ENCODE data around the gene MLXIP. TPM values are rescaled to one million over a fixed set of nuclear protein-coding genes. Genes with fewer than 3 reads are reported as not detected.

MLXIP gene
- total and polyA plus RNA-seq, 2 experiments from 2014 or later: 16.2 to 23.0 TPM

DNA sequence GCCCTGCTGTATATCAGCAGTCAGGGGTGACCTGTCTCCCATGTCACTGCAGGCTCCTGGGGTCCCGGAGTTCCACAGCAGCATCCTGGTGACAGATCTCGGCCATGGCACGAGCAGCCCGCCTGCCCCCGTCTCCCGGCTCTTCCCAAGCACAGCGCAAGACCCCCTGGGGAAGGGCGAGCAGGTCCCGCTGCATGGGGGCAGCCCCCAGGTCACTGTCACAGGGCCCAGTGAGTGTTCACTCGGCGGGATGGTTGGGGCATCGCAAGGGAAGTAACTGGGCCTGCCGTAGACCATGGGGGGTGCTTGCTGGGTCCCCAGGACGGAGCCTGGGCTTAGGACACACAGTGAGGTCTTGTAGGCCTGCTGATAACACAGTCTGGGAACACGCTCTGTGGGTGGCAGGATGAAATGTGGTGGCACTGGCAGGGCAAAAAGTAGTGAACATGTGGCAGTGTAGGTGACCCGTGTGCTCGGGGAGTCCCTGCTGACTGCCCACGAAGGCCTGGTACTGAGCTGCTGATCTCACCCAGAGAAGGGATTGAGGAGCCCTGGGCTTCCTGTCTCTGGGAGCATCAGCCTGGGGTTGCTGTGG, 57.0 kb downstream of the MLXIP start:
- Histone ChIP-seq H3K9me2 (ENCODE audit: insufficient read depth) (no peaks in the 10 kb centered on the region), H3K4me3 (no peak overlapping the region), H3K27ac (ENCODE audit: low read depth) (no peak overlapping the region), H3K36me3 (ENCODE audit: insufficient read depth) (no peaks in the 10 kb centered on the region), H3K4me1 (ENCODE audit: insufficient read depth) (no peaks in the 10 kb centered on the region; the same call in 1 of the 2 replicates), H3F3A (replicated peaks; ENCODE audit: low read depth) (peaks cover 4% of the 10 kb centered on the region; the same call in 1 of the 2 replicates), H3K27me3 (ENCODE audit: insufficient read depth) (no peaks in the 10 kb centered on the region), H2AFZ (no peak overlapping the region), H3K79me2 (replicated peaks; ENCODE audit: insufficient read depth) (no peaks in the 10 kb centered on the region), H3K4me2 (no peak overlapping the region), H4K20me1 (replicated peaks; ENCODE audit: insufficient read depth) (peaks cover 8% of the 10 kb centered on the region; the same call in 1 of the 2 replicates)
- Mint-ChIP-seq H3K27ac (no peak overlapping the region), H3K27me3 (ENCODE audit: insufficient read depth, low read depth, poor library complexity) (peaks cover 5% of the 10 kb centered on the region), H3K4me1 (peaks cover 6% of the 10 kb centered on the region; the same call in 2 of the 3 replicates), H3K9me3 (peaks cover 1% of the 10 kb centered on the region; the same call in 2 of the 3 replicates), H3K36me3 (ENCODE audit: low read depth) (peaks cover 17% of the 10 kb centered on the region), H3K4me3 (no peak overlapping the region)
- DNase-seq (ENCODE audit: low spot score): no peak
- ATAC-seq: no peak
- TF ChIP-seq, protein P1, sequence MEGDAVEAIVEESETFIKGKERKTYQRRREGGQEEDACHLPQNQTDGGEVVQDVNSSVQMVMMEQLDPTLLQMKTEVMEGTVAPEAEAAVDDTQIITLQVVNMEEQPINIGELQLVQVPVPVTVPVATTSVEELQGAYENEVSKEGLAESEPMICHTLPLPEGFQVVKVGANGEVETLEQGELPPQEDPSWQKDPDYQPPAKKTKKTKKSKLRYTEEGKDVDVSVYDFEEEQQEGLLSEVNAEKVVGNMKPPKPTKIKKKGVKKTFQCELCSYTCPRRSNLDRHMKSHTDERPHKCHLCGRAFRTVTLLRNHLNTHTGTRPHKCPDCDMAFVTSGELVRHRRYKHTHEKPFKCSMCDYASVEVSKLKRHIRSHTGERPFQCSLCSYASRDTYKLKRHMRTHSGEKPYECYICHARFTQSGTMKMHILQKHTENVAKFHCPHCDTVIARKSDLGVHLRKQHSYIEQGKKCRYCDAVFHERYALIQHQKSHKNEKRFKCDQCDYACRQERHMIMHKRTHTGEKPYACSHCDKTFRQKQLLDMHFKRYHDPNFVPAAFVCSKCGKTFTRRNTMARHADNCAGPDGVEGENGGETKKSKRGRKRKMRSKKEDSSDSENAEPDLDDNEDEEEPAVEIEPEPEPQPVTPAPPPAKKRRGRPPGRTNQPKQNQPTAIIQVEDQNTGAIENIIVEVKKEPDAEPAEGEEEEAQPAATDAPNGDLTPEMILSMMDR (conservative IDR thresholded peaks at IDR 0.05; ENCODE audit: low read depth in 2 of 2): no peak
- TF ChIP-seq, protein P2, sequence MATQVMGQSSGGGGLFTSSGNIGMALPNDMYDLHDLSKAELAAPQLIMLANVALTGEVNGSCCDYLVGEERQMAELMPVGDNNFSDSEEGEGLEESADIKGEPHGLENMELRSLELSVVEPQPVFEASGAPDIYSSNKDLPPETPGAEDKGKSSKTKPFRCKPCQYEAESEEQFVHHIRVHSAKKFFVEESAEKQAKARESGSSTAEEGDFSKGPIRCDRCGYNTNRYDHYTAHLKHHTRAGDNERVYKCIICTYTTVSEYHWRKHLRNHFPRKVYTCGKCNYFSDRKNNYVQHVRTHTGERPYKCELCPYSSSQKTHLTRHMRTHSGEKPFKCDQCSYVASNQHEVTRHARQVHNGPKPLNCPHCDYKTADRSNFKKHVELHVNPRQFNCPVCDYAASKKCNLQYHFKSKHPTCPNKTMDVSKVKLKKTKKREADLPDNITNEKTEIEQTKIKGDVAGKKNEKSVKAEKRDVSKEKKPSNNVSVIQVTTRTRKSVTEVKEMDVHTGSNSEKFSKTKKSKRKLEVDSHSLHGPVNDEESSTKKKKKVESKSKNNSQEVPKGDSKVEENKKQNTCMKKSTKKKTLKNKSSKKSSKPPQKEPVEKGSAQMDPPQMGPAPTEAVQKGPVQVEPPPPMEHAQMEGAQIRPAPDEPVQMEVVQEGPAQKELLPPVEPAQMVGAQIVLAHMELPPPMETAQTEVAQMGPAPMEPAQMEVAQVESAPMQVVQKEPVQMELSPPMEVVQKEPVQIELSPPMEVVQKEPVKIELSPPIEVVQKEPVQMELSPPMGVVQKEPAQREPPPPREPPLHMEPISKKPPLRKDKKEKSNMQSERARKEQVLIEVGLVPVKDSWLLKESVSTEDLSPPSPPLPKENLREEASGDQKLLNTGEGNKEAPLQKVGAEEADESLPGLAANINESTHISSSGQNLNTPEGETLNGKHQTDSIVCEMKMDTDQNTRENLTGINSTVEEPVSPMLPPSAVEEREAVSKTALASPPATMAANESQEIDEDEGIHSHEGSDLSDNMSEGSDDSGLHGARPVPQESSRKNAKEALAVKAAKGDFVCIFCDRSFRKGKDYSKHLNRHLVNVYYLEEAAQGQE (IDR thresholded peaks at IDR 0.05; ENCODE audit: unreplicated experiment): no peak
- no peak for TF ChIP-seq EZH2phosphoT487 (IDR thresholded peaks at IDR 0.05; ENCODE audit: unreplicated experiment)
- TF ChIP-seq ZNF331 (CRISPR knock-in tag; IDR thresholded peaks at IDR 0.05; ENCODE audit: low read depth): no peak
- TF ChIP-seq, protein P3, sequence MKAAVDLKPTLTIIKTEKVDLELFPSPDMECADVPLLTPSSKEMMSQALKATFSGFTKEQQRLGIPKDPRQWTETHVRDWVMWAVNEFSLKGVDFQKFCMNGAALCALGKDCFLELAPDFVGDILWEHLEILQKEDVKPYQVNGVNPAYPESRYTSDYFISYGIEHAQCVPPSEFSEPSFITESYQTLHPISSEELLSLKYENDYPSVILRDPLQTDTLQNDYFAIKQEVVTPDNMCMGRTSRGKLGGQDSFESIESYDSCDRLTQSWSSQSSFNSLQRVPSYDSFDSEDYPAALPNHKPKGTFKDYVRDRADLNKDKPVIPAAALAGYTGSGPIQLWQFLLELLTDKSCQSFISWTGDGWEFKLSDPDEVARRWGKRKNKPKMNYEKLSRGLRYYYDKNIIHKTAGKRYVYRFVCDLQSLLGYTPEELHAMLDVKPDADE (IDR thresholded peaks at IDR 0.05): no peak
- TF ChIP-seq CREB1 (CRISPR knock-in tag; IDR thresholded peaks at IDR 0.05; ENCODE audit: low read depth): no peak
- no peak for TF ChIP-seq EZH2 (IDR thresholded peaks at IDR 0.05; ENCODE audit: low read depth, unreplicated experiment)
- TF ChIP-seq, protein P4, sequence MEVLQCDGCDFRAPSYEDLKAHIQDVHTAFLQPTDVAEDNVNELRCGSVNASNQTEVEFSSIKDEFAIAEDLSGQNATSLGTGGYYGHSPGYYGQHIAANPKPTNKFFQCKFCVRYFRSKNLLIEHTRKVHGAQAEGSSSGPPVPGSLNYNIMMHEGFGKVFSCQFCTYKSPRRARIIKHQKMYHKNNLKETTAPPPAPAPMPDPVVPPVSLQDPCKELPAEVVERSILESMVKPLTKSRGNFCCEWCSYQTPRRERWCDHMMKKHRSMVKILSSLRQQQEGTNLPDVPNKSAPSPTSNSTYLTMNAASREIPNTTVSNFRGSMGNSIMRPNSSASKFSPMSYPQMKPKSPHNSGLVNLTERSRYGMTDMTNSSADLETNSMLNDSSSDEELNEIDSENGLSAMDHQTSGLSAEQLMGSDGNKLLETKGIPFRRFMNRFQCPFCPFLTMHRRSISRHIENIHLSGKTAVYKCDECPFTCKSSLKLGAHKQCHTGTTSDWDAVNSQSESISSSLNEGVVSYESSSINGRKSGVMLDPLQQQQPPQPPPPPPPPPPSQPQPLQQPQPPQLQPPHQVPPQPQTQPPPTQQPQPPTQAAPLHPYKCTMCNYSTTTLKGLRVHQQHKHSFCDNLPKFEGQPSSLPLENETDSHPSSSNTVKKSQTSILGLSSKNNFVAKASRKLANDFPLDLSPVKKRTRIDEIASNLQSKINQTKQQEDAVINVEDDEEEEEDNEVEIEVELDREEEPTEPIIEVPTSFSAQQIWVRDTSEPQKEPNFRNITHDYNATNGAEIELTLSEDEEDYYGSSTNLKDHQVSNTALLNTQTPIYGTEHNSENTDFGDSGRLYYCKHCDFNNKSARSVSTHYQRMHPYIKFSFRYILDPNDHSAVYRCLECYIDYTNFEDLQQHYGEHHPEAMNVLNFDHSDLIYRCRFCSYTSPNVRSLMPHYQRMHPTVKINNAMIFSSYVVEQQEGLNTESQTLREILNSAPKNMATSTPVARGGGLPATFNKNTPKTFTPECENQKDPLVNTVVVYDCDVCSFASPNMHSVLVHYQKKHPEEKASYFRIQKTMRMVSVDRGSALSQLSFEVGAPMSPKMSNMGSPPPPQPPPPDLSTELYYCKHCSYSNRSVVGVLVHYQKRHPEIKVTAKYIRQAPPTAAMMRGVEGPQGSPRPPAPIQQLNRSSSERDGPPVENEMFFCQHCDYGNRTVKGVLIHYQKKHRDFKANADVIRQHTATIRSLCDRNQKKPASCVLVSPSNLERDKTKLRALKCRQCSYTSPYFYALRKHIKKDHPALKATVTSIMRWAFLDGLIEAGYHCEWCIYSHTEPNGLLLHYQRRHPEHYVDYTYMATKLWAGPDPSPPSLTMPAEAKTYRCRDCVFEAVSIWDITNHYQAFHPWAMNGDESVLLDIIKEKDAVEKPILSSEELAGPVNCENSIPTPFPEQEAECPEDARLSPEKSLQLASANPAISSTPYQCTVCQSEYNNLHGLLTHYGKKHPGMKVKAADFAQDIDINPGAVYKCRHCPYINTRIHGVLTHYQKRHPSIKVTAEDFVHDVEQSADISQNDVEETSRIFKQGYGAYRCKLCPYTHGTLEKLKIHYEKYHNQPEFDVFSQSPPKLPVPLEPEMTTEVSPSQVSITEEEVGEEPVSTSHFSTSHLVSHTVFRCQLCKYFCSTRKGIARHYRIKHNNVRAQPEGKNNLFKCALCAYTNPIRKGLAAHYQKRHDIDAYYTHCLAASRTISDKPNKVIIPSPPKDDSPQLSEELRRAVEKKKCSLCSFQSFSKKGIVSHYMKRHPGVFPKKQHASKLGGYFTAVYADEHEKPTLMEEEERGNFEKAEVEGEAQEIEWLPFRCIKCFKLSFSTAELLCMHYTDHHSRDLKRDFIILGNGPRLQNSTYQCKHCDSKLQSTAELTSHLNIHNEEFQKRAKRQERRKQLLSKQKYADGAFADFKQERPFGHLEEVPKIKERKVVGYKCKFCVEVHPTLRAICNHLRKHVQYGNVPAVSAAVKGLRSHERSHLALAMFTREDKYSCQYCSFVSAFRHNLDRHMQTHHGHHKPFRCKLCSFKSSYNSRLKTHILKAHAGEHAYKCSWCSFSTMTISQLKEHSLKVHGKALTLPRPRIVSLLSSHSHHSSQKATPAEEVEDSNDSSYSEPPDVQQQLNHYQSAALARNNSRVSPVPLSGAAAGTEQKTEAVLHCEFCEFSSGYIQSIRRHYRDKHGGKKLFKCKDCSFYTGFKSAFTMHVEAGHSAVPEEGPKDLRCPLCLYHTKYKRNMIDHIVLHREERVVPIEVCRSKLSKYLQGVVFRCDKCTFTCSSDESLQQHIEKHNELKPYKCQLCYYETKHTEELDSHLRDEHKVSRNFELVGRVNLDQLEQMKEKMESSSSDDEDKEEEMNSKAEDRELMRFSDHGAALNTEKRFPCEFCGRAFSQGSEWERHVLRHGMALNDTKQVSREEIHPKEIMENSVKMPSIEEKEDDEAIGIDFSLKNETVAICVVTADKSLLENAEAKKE (CRISPR knock-in tag; IDR thresholded peaks at IDR 0.05): no peak
- no peak for TF ChIP-seq JUNB (IDR thresholded peaks at IDR 0.05; ENCODE audit: unreplicated experiment)
- TF ChIP-seq STAT1 (IDR thresholded peaks at IDR 0.05; ENCODE audit: unreplicated experiment): no peak
- TF ChIP-seq ZNF114 (CRISPR knock-in tag; IDR thresholded peaks at IDR 0.05): no peak
